PFSK-1 (cell line): ENCODE data around the gene KRT75.

ENCODE experiments used
- FOXP2 ChIP-seq: optimal IDR thresholded peaks from 2 replicates; pipeline ENCODE3; 2011; ENCODE audit warnings: borderline replicate concordance, control low read depth, inconsistent platforms; ENCODE audit not compliant: insufficient read depth; ENCODE audit errors: extremely low read length, extremely low read depth
- POLR2AphosphoS5 ChIP-seq: IDR thresholded peaks from 2 replicates; pipeline ENCODE4 v1.6.1; 2012; ENCODE audit warnings: low read depth, mild to moderate bottlenecking, control low read depth, low read length, moderate library complexity
- SIN3A ChIP-seq: IDR thresholded peaks from 2 replicates; pipeline ENCODE4 v1.6.1; 2012; ENCODE audit warnings: mild to moderate bottlenecking, low read length, moderate library complexity, borderline replicate concordance; ENCODE audit not compliant: insufficient read depth
- TAF1 ChIP-seq: IDR thresholded peaks from 2 replicates; pipeline ENCODE4 v1.6.1; 2012; ENCODE audit warnings: low read length, control low read depth, borderline replicate concordance; ENCODE audit not compliant: insufficient read depth
- TF ChIP-seq, protein P1 (sequence below), 2 experiments: IDR thresholded peaks; 2 replicates each; pipeline versions ENCODE4 v1.6.1 to v1.8.0; 2011 to 2012; ENCODE audit warnings: low read depth in 2 of 2, low read length in 2 of 2, control low read depth in 1 of 2, inconsistent platforms in 1 of 2, mild to moderate bottlenecking in 1 of 2, moderate library complexity in 1 of 2; ENCODE audit not compliant: insufficient read depth in 1 of 2

The KRT75 gene

DNA sequence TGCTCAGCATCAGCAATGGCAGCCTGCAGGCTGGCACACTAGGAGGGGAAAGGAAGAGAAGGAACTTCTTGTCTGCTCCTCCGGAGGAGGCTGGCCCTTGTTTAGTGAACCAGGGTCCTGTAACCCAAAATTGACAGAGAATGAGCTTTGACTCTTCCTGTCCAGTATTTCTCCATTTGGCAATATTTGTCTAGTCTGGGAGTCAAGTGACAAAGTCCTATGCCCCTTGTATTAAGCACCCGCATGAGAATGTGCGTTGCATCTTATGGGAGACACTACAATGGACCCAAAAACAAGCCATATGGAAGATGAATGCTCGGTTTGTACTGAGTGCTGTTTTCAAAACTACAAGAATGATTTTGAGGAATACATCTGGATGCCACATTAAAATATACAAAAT, 35.7 kb upstream of the KRT75 start:
- TF ChIP-seq SIN3A, result no peak
- no peak for TF ChIP-seq TAF1
- TF ChIP-seq POLR2AphosphoS5, result no peak
- no peak for TF ChIP-seq FOXP2
- TF ChIP-seq, protein P1, sequence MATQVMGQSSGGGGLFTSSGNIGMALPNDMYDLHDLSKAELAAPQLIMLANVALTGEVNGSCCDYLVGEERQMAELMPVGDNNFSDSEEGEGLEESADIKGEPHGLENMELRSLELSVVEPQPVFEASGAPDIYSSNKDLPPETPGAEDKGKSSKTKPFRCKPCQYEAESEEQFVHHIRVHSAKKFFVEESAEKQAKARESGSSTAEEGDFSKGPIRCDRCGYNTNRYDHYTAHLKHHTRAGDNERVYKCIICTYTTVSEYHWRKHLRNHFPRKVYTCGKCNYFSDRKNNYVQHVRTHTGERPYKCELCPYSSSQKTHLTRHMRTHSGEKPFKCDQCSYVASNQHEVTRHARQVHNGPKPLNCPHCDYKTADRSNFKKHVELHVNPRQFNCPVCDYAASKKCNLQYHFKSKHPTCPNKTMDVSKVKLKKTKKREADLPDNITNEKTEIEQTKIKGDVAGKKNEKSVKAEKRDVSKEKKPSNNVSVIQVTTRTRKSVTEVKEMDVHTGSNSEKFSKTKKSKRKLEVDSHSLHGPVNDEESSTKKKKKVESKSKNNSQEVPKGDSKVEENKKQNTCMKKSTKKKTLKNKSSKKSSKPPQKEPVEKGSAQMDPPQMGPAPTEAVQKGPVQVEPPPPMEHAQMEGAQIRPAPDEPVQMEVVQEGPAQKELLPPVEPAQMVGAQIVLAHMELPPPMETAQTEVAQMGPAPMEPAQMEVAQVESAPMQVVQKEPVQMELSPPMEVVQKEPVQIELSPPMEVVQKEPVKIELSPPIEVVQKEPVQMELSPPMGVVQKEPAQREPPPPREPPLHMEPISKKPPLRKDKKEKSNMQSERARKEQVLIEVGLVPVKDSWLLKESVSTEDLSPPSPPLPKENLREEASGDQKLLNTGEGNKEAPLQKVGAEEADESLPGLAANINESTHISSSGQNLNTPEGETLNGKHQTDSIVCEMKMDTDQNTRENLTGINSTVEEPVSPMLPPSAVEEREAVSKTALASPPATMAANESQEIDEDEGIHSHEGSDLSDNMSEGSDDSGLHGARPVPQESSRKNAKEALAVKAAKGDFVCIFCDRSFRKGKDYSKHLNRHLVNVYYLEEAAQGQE (IDR thresholded peaks at IDR 0.05; ENCODE audit: insufficient read depth in 1 of 2, low read depth in 2 of 2, low read length in 2 of 2), result no peak

DNA sequence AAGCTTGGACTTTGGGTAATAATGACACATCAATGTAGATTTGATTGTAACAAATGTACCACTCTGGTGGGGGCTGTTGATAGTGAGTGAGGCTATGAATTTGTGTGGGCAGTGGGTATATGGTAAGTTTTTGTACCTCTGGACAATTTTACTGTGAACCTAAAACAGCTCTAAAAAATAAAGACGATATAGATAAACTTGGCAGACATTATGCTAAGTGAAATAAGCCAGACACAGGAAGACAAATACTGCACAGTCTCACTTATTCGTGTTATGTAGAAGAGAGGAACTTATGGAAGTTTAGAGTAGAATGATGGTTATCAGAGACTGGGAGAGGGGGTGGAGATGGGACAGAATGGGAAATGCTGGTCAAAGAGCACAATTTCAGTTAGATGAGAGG, 30.7 kb upstream of the KRT75 start:
- TF ChIP-seq POLR2AphosphoS5, result no peak
- TF ChIP-seq FOXP2, result no peak
- TF ChIP-seq TAF1, result no peak
- TF ChIP-seq, protein P1 (IDR thresholded peaks at IDR 0.05; ENCODE audit: insufficient read depth in 1 of 2, low read depth in 2 of 2, low read length in 2 of 2), result no peak
- TF ChIP-seq SIN3A, result no peak

DNA sequence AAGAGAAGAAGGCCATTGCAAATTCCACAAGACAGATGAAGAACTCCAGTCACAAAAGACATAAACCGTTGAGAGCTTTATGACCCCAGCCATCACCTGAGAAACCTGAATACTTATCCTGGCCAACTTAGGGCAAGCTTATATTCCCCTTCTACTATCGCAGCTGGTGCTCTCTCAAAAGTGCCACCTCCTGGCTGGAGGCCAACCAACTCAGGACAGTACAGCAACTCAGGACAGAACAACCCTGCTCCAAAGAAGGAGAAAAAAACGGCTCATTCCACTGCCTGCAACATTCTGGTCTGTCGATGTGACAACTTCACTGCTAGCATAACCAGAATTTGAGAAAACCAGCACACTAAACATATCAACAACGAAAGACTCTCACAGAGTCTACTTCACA, 27.5 kb upstream of the KRT75 start:
- no peak for TF ChIP-seq POLR2AphosphoS5
- no peak for TF ChIP-seq SIN3A
- TF ChIP-seq TAF1, result no peak
- TF ChIP-seq, protein P1 (IDR thresholded peaks at IDR 0.05; ENCODE audit: insufficient read depth in 1 of 2, low read depth in 2 of 2, low read length in 2 of 2), result no peak
- no peak for TF ChIP-seq FOXP2

DNA sequence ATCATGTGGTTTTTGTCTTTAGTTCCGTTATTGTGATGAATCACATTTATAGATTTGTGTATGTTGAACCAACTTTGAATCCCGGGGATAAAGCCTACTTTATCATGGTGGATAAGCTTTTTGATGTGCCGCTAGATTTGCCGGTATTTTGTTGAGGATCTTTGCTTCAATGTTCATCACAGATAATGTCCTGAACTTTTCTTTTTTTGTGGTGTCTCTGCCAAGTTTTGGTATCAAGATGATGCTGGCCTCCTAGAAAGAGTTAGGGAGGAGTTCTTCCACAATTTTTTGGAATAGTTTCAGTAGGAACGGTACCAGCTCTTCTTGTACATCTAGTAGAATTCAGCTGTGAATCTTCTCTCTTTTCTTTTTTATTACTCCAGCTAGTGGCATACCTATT, 24.7 kb upstream of the KRT75 start:
- TF ChIP-seq POLR2AphosphoS5 (no peak), TAF1 (no peak), FOXP2 (no peak), SIN3A (no peak)
- TF ChIP-seq, protein P1 (IDR thresholded peaks at IDR 0.05; ENCODE audit: insufficient read depth in 1 of 2, low read depth in 2 of 2, low read length in 2 of 2), result no peak

DNA sequence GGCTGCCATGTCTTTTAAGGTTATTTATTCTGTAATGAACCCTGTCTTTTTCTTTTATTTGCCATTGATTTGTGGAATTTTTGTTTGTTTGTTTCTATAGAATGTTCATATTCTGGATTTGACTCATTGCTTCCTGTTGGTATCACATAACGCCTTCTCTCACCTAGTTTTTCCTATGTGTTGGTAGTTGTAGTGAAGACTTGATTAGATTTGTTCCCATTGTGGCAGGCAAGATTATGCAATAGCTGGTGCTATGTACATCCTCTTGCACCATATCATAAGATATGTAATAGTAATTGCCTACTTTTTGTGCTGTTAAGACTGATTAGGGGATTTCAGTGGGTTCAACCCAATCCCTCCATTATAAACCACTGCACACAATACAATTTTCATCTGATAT, 21.6 kb upstream of the KRT75 start:
- TF ChIP-seq POLR2AphosphoS5 (no peak), TAF1 (no peak), SIN3A (no peak), FOXP2 (no peak)
- TF ChIP-seq, protein P1 (IDR thresholded peaks at IDR 0.05; ENCODE audit: insufficient read depth in 1 of 2, low read depth in 2 of 2, low read length in 2 of 2), result no peak
